HG02571 (cell line): ENCODE results near the gene LBR.

Experiments used
- ATAC-seq: cut with Tn5 transposase; IDR thresholded peaks from one replicate; pipeline ENCODE4 v1.9.1; 2021; ENCODE audit warnings: mild to moderate bottlenecking, moderate library complexity; ENCODE audit not compliant: unreplicated experiment

LBR gene

DNA sequence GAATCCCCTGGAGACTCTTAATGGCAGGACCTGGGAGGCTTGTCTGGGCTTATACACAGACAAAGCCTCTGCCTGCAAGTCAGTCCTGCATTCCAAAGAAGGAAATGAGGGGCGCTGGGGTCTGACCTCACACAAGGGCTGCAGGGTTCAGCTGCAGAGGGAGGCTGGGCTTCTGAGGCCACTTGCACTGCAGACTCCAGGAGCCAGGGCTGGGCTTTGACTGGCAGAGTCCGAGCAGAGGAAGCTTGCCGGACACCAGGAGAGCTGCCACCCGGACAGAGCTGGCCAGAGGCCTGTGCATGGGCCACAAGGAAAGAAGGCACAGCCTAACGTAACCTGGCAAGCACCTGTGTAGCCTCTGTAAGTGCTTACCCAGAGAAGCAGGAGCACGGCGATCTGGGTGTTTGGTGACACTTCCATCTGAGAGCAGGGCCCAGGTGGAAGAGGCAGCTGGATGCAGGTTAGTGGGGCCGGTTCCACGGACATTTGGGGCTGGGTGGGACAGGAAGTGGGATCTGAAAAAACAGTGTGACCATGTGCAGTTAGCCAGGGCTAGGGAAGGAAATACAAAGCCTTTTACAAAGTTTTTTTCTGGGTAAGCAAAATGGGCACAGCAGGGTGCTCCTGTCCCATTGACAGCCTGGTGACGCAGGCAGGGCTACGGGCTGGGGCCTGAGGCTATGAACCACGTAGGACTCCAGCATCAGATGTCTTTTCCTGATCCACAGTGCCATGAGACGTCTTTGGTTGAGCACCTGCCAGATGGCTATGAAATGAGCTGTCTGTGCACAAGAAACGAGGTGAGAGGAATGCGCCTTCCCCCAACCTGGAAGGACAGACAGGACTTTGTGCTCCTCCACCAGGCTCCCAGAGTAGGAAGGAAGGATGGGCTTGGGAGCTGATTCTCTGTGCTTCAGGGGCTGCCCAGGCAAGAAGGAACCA is 37.3 kb upstream of the LBR start:
- ATAC-seq = no peak

DNA sequence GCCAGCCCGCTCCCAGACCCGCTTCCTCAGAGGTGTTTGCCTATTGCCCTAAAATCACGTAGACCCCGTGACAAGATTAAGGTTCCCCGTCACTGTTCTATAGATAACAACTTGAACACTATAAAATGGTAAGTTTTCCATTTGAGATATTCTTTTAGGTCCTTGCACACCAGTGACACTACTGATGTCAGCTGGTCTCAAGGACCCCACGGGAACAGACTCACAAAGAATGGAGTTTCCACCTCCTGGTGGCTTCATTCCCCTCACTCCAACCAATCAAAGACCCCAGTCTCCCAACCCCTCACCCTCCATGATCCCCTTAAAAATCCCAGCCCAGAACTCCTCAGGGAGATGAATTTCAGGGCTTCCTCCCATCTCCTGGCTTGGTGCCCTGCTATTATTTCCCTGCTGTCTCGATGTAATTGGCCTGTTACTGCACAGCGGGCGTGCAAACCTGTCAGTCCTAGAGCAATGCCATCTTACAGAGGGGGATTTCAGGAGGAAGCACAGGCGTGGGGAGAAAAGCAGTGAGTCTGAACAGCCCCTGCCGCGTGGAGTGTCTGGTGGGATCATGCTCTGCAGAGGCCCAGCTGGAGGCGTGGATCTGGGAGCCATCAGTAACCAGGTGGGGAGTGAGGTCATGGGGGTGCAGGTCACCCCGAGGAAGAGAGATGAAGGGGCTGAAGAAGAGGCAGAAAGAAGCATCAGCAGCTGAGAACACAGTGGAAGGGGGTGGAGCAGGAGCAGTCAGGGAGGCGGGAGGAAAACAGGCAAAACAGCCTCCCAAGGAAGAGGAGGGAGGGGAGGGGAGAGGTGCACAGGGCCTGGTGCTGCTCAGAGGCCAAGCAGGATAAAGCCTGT is 35.1 kb upstream of the LBR start:
- ATAC-seq = no peak

DNA sequence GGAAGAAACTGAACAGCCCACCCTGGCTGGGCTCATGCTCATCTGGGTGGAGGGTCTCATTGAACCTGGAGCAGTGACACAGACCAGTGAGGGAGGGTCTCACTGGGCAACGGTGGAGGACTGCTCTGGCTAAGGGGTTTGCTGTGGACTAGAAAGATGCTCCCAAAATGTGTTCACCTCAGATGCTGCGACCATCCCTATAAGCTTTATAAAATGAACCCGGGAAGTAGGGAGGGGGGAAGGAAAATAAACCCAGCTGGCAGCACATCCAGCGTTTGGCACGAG is 34.5 kb upstream of the LBR start:
- no peak for ATAC-seq

DNA sequence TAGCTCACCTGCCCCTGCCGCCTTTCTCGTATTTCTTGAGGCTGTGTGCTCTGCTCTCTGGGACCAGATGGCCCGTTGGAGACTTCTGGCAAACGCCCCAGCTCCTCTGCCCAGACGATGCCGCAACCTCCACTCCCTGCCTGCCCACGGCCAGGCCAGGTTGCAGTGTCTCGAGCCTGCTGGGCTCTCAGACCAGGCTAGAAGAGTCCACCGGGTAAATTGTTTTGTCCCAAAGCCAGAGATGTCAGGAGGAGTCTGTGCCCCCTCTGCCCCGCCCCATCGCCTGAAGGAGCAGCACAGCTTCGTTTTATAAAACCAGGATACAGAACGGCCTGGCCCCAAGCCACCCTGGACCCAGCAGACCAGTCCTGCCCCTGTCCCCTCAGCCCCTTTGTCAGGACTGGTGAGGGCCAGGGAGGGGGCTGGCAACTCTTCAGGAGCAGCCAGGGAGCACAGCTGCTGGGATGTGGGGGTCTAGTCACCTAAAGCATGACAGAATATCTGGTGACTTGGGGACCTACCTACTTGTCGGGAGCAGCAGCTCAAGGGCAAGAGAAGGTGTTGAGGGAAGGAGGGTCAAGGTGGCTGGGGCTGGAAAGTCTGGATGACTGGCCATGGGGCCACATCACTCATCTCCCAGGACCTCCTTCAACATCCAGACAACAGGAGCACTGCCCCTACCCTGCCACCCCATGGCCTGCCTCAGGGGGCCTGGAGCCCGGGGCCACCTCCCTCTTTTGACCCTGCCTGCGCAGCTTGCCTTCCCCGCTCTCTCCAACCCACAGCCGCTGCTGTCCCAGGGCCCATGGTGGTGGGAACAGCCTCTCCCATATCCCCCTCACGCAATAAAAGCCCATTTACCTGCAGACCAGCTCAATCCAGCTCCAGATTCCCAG is 33.9 kb upstream of the LBR start:
- ATAC-seq = no peak

DNA sequence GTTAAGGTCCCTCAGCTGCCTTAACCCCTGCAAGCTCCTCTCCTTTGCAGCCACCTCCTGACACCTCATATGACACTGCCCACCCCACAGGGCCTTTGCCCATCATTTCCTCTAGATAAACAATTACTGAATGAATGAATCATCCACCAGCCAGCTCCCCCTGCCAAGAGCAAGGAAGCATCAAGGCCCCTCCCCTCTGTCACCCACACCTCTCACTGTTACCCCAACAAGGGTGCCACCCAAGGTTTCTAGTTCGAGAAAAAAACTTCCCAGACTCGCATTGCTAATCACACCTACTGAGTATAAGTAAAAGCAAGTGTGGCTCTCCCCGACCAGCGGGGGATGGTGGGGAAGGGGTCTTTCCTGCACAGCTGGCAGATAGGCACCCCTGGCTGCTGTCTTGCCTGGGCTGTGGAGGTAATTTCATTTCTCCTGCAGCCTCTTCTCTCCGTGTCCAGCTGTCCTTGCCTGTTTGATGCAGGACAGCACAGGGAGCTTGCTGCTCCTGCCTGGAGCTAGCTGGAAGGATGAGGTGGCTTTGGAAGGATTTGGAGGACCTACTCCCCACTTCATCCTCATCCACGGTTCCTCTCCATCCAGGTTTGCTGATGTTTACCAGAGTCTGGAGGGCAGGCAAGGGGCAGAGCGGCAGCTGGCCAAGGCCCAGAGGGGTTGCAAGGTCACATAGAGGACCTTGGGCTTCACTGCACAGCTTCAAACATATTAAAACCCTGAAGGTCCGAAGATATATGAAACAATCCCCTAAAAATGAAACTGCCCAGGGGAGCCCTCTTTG is 33.1 kb upstream of the LBR start:
- ATAC-seq = no peak

DNA sequence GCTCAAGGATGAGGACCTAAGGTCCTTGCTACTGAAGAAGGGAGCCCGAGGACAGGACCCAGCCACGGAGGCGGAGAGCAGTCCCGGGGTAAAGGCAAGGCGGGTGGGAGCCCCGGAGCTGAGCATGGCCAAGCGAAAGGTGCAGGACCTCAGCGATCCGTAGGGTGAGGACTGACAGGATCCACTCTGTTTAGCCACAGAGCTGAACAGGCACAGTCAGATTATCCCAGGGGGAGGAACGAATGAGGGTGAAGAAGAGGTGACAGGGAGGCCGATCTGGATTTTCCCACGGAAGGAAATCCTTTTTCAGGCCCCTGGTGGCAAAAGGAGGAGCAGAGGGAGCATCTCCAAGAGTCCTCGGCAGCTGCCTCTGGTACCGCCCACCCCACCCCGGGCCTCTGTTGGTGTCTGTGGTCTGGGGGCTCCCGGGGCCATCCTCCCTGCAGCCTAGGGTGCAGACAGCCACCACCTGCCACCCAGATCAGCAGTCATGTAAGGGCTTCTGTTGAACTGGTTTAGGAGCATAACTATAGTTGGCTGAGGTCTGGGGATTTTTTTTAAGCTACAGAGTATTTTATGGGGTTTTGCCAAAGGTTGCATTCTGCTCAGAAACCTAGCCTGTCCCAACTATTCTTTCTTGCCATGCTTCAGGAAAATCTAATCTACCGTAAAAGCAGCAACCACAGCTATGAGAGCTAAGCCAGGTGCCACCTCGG is 32.3 kb upstream of the LBR start:
- ATAC-seq = no peak

DNA sequence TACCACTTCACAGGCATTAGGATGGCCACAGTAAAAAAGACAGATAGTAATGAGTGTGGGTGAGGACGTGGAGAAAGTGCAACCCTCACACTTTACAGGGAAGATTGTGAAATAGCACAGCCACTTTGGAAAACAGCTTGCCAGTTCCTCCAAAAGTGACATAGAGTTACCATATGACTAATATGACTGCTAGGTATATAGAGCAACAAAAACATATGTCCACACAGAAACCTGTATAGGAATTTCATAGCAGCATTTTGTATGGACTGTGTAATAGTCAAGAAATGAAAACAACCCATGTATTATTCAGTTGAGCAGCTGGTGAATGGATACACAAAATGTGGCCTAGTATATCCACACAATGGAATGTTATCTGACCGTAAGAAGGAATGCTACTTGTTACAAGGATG is 30.4 kb upstream of the LBR start:
- no peak for ATAC-seq

DNA sequence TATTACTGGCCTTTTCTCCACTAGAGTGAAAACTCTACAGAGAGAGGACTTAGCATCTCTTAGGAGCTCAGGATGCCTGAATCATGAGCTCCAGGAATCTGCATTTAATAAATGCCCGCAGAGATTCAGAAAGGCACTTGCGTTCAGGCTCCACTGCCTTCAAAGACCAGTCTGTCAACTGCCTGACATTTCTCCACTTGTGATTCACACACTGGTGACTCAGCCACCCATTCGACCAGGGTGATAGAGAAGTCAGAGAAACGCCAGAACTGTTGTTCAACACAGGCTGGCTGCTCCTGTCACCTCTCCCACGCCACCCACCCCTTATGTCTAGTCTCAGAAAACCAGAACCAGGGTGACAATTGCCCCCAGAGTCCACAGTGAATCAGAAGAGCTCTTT is 26.9 kb upstream of the LBR start:
- peak; percentile 60 for ATAC-seq

DNA sequence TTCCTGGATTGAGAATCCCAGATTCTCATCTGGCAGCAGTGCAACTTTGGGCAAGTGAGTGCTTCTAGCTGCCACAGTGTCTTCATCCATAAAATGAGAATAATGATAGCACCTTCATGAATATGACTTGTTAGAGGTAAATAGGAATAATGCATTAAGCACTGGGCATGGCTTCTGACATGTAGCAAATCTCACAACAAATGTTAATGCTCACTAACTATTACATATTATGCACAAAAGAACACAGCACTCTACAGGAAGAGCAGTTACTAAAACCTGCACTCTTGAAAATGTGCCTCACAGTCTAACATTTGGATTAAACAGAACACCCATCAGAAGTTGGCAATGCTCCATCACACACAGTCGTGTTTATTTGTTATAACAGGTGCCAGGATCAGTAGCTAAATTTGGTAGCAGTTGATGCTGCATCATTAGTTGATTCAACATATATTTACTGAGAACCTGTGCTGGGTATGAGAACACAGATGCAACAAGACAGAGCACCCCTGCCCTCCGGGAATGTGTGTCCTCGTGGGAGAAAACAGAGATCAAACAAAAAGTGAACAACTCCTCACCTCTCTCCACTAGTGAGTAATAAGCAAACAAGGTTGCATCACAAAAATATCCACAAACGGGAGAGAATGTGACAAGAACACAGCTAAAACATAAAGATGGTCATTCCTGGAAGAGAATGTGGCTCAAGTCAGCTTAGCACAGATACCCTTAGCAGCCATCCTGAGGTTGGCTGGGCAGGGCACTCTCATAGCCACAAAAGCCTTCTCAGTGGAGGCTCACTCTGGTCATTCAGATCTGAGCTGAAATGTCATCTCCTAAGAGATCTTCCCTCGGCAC is 26.2 kb upstream of the LBR start:
- peak; percentile 12 for ATAC-seq

DNA sequence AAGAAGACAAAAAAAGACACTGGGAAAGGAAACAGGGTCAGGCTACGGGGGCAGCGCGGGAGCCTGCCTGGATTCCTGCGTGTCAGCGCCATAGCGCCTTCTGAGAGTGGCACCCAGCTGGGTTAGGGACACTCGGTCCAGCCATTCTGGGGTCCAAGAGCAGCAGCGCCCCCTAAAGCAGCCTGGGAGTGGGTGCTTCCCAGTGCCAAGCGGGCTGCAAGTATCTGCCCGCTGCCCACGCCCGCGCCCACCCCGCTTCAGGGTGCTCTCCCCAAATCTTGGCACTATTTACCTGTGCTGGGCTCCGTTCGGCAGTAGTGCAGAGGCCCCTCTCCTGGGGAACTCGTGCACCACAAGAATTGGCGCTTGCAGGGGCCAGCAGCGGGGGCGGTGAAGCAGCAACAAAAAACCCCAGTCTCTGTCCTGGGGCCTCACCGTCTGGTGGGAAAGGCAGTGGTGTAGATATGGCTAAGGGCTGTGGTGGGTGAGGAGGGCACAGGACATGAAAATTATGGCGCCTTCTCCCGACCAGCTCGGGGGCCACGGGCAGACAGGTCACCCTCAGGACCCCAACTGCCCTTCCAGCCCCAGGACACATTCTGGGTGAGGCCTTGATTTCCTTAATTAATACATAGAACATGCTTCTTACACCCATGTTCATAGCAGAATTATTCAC is 24.1 kb upstream of the LBR start:
- no peak for ATAC-seq

DNA sequence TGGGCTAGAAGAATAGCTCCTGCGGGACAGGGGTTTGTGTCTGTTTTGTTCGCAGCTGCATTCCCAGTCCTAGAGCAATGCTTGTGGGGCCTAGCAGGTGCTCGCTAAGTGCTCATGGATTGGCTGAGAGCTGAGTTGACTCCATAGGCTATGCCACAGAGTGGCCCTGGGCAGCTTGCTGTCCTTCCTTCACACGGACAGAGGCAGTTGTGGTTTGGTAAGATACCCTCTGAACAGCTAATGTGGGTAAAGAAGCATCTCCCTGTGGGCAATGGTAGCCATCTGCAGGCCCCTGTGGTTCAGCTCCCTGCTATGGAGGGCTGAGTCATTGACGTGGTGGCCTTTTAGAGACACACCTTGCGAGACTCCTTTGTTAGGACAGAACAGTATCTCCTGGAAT is 23.5 kb upstream of the LBR start:
- ATAC-seq = no peak

DNA sequence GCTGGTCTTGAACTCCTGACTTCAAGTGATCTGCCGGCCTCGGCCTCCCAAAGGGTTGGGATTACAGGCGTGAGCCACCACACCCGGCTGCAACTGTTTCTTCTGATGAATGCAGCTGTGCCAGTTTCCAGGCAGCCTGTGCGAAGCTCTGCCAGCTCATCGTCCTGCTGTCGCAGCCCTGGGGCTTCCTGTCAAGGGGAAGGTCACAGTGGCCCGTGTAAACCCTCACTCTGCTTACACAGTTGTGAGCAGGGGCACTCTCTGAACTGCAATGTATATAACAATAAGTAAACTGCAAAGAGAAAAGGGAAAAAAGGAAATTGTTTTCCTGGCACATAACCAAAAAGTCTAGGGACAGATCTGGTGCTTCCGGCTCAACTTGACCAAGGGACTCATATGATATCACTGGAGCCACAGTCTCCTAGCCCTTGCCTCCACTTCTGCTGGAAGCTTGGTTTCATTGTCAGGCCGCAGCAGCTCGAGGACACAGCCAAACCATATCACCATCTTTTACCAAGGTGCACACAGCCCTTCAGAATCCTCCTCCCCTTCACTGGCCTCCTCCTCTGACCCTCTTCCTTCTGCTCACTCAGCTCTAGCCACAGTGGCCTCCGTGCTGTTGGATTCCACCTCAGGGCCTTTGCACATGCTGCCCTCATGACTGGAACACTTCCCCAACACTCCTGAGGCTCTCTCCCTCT is 22.8 kb upstream of the LBR start:
- ATAC-seq = no peak

DNA sequence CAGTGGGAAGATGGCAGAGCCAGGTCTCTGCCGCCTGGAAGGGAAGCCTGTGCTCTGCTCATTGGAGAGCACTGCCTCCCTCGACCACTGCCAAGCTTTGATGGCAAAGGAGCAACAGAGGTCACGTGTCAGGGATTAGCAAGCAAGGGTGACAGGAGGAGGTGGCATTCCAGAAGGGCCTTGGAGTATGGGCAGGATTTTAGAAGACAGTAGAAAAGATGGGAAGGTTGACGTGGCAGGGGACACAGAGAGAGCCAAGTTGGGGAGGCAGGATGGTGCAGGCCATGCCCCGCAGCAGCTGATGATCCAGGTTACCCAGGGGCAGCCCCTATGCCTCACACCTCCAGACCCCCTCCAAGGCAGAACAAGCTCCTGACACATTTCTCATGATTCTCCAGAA is 21.9 kb upstream of the LBR start:
- ATAC-seq = no peak

DNA sequence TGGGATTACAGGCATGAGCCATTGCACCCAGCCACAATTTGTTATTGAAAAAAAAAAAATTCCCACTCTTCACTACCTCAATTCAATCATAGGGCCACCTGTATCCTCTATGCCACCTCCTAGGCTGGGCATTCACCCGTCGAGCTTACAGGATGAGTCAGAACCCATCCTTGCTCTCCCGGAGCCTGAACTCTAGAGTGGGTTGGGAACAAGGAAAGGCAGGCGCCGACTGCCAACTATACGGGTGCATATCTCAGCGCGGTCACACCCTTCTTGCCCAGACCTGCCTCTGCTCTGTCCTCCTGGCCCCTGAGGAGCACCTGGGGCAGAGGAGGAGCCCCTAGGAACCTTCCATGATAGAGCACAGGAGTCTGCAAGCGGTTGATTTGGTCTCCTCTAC is 21.4 kb upstream of the LBR start:
- no peak for ATAC-seq

DNA sequence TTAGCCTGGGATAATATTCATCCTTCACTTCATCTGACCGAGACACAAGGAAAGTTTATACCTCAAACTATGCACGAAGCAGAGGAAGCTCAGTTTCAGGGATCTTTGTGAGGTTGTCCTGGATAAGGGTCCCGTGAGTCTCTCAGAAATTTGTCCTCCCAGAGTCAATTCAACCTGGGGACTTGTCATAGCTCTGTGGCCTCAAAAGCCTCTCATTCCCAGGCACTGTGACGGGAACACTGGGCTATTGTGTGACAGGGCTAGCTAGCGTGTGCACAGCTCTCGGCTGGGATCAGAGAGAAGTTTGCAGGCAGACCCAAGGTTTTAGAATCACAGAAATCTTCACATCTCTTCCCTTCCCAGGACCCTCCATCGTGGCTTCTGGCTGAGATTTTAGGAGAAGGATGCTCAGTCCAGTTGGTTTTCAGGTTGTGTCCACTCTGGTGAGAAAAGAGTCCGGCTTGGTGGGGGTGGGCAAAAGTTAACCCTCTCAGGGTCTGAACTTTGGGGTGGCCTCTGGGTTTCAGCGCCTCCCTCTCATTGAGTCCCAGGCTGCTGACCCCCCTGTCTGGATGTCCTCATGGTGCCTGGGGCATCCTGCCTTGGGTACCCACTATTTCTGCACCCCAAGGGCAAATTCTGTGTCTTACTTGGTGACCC is 20.4 kb upstream of the LBR start:
- ATAC-seq = no peak

DNA sequence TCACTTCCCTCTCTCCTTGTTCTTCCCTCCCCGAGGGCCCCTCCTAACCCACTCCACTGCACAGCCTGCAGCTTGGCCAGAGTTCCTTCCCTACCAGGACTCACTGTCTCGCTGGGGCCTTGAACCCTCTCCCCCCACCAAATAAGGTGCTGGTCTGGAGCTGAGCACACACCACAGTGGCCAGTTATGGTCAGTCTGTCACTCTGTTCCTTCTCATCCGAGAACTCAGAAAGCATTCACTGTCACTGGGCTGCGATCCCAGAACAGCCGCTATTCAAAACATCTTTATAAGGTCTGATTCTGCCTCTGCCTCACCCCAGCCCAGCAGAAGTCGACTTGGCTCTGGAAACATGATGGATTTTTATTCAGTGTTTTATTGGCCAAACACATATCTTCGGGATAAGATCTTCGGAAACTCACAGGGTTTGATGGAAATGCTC is 19.8 kb upstream of the LBR start:
- no peak for ATAC-seq

DNA sequence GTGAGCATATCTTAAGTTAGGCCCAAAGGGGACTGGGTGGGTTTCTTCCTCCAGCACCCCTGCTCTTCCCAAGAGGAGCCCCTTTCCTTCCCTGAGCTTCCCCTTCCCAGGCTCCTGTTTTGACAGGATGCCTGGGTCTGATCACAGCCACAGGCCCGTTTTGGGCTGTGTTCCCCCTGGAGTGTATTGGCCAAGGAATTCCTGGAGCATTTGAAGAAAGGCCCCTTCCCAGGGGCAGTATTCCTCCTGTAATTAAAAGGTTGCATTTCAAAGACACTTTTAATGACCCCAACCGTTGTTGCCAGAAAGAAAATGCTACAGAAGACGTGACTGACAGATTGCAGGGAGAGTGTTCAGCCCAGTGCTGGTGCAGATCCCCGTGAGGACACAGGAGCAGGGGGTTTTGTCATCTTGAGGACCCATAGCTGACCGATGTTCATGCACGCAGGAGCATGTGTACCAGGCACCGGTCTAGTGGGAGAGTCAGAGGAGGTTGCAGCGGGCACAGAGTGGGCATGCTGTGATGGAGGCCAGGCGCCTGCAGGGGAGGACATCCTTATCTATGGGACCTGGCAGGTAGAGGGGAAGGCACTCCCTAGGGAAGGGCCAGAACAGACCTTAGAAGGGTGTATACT is 19.3 kb upstream of the LBR start:
- no peak for ATAC-seq
